ENCODE data around the gene ZNF594. TPM values are rescaled to one million over a fixed set of nuclear protein-coding genes. Genes with fewer than 3 reads are reported as not detected.
"Not testable (repeated sequence)": the region's sequence is repeated elsewhere in the genome, so short reads cannot be mapped to it uniquely, and the experiment has no call there.

Gene ZNF594
- total RNA-seq, 1 experiment from 2014 or later, result 1.9 TPM

DNA sequence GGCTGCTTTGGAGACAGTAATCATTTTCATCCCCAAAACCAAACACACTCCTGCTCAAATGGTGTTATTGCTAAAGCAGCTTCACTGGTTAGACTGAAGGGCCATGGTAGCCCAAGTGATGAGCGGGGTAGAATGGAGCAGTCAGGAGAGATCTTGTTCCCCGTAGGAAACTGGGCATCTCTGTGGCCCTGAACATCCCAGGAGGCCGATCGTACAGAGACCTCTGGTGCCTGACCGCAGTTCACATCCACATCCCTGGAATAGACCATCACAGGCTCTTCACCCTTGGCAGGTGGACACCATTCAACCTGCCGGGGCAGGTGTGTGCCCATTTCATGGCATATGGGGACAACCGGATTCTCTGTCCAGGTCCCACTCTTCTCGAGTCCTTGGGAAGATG, 61.9 kb downstream of the ZNF594 start:
- H3K4me3 Mint-ChIP-seq (ENCODE audit: unreplicated experiment); DNase-seq (ENCODE audit: unreplicated experiment); H3K27ac Mint-ChIP-seq (ENCODE audit: low read depth, unreplicated experiment); H3K36me3 Mint-ChIP-seq (ENCODE audit: insufficient read depth, unreplicated experiment); CTCF ChIA-PET; H3K9me3 Mint-ChIP-seq (ENCODE audit: unreplicated experiment); H3K27me3 Mint-ChIP-seq (ENCODE audit: insufficient read depth, unreplicated experiment); H3K4me1 Mint-ChIP-seq (ENCODE audit: insufficient read depth, unreplicated experiment); POLR2A ChIA-PET; BruUV-seq (replicated peaks); intact Hi-C loops (cut with micrococcal nuclease): not testable (repeated sequence)

Other genes starting within 250 kb of the ZNF594 start
- 1,010 and 1,106 TPM in 2 replicates for gene PFN1, start 243.3 kb downstream of the ZNF594 start, total RNA-seq (2022)
- gene ENO3, start 240.7 kb downstream of the ZNF594 start, total RNA-seq (2022), result 19.0 and 20.2 TPM in 2 replicates
- gene SPAG7, start 224.1 kb downstream of the ZNF594 start, total RNA-seq (2022), result 112 and 151 TPM in 2 replicates
- gene CAMTA2, start 204.2 kb downstream of the ZNF594 start, total RNA-seq (2022), result 126 and 154 TPM in 2 replicates
- gene INCA1, start 194.3 kb downstream of the ZNF594 start, total RNA-seq (2022), result 0.44 and 0.49 TPM in 2 replicates
- 84.8 and 100 TPM in 2 replicates for gene KIF1C, start 193.9 kb downstream of the ZNF594 start, total RNA-seq (2022)
- gene SLC52A1, start 156.4 kb downstream of the ZNF594 start, total RNA-seq (2022), result not detected in 2 replicates
- not detected in 2 replicates for gene ZFP3, start 113.4 kb downstream of the ZNF594 start, total RNA-seq (2022)
- gene ZNF232, start 80.0 kb downstream of the ZNF594 start, total RNA-seq (2022), result 8.8 and 11.6 TPM in 2 replicates
- gene USP6, start 75.8 kb downstream of the ZNF594 start, total RNA-seq (2022), result 0.10 TPM in 1 of 2 replicates, not detected in the other
- not detected in 2 replicates for gene SCIMP, start 43.0 kb upstream of the ZNF594 start, total RNA-seq (2022)
- 49.5 and 50.1 TPM in 2 replicates for gene RABEP1, start 90.4 kb upstream of the ZNF594 start, total RNA-seq (2022)
- gene NUP88, start 227.8 kb upstream of the ZNF594 start, total RNA-seq (2022), result 88.2 and 89.2 TPM in 2 replicates
- gene RPAIN, start 228.3 kb upstream of the ZNF594 start, total RNA-seq (2022), result 49.0 and 49.3 TPM in 2 replicates
- gene C1QBP, start 247.3 kb upstream of the ZNF594 start, total RNA-seq (2022), result 386 and 438 TPM in 2 replicates

All from MCF 10A (cell line).